Diencephalon (tissue), 1 donor: ENCODE measurements around the gene GGCX. TPM values are rescaled to one million over a fixed set of nuclear protein-coding genes. Genes with fewer than 3 reads are reported as not detected.

Experiments used
- small RNA-seq: library from RNA; depleted of rRNA; stranded (forward); fragments of <200 nt; gene quantifications from one replicate; pipeline ENCODE3, GENCODE V24; 2014
- total RNA-seq: library from RNA; depleted of rRNA; stranded (reverse); fragments of >200 nt; gene quantifications from one replicate; pipeline ENCODE4 v1.2.3, GENCODE V29; 2014

Gene GGCX
- total RNA-seq: 28.8 TPM

GRCh38 chr2:85561280-85562212 lies at the start of gene GGCX:
TSS of gene GGCX (minus strand) at chr2:85561493. CDS start at chr2:85561428, 65 bp downstream.

GRCh38 chr2:85602476-85603234 lies 41.4 kb upstream of the GGCX start, which contains the start of gene TMEM150A:
TSS of gene TMEM150A (minus strand) at chr2:85602698. CDS start at chr2:85601948, 750 bp downstream.

GRCh38 chr2:85595301-85596025 lies 34.2 kb upstream of the GGCX start, which contains the start of gene RNF181:
TSS of gene RNF181 (plus strand) at chr2:85595745. CDS start at chr2:85595764, 19 bp downstream.

GRCh38 chr2:85584354-85584856 lies 23.1 kb upstream of the GGCX start, which contains the start of gene VAMP5:
TSS of gene VAMP5 (plus strand) at chr2:85584431. CDS start at chr2:85584491, 60 bp downstream.

GRCh38 chr2:85577386-85578242 lies 16.3 kb upstream of the GGCX start, which contains the start of gene VAMP8:
TSS of gene VAMP8 (plus strand) at chr2:85577586. CDS start at chr2:85577647, 61 bp downstream.

GRCh38 chr2:85538507-85539360 lies 22.6 kb downstream of the GGCX start, which contains the start of gene MAT2A:
TSS of gene MAT2A (plus strand) at chr2:85539168. CDS start at chr2:85539288, 120 bp downstream.

Small RNA genes lying within 50 kb of the gene (small RNA-seq; reads per million reads assigned to genes)
- not detected for gene RN7SL126P

Other genes starting within 250 kb of the GGCX start
- 54.0 TPM for gene TGOLN2, start 233.5 kb downstream of the GGCX start, total RNA-seq
- gene RETSAT, start 207.0 kb downstream of the GGCX start, total RNA-seq: 16.4 TPM
- 15.0 TPM for gene ELMOD3, start 206.7 kb downstream of the GGCX start, total RNA-seq
- gene CAPG, start 151.1 kb downstream of the GGCX start, total RNA-seq: 9.0 TPM
- gene SH2D6, start 142.8 kb downstream of the GGCX start, total RNA-seq: 0.23 TPM
- 95.0 TPM for gene MAT2A, start 22.3 kb downstream of the GGCX start, total RNA-seq
- gene VAMP8, start 16.1 kb upstream of the GGCX start, total RNA-seq: 3.0 TPM
- 5.1 TPM for gene VAMP5, start 22.9 kb upstream of the GGCX start, total RNA-seq
- gene RNF181, start 34.3 kb upstream of the GGCX start, total RNA-seq: 65.7 TPM
- 2.5 TPM for gene TMEM150A, start 41.2 kb upstream of the GGCX start, total RNA-seq
- gene C2orf68, start 50.6 kb upstream of the GGCX start, total RNA-seq: 29.1 TPM
- 38.5 TPM for gene USP39, start 54.7 kb upstream of the GGCX start, total RNA-seq
- gene SFTPB, start 106.7 kb upstream of the GGCX start, total RNA-seq: not detected
- gene GNLY, start 132.9 kb upstream of the GGCX start, total RNA-seq: not detected
- gene ATOH8, start 192.5 kb upstream of the GGCX start, total RNA-seq: 3.2 TPM